HCT116 (cell line): ENCODE measurements around the gene GLIPR2. TPM values are rescaled to one million over a fixed set of nuclear protein-coding genes. Genes with fewer than 3 reads are reported as not detected.

Experiments used
- ATAC-seq: fragments of 200-7000 bp; cut with Tn5 transposase; 2 replicates; pipeline ENCODE4 v1.9.1; 2020; ENCODE audit warnings: mild to moderate bottlenecking, moderate library complexity
- BruUV-seq: library from RNA; stranded (reverse); fragments of 400-500 nt; replicated peaks from 2 replicates; lab custom pipeline; 2021; lab: Mats Ljungman, UMichigan
- CTCF ChIA-PET: fragments of 300-600 bp; sonication (Branson Sonifier 250); formaldehyde crosslinking; loops from one replicate; lab custom pipeline; 2021; ENCODE audit warnings: antibody characterized with exemption; lab: Charles Lee
- POLR2A ChIA-PET: fragments of 300-600, 350-600 bp; sonication (Branson Sonifier 250); formaldehyde crosslinking; loops from one replicate; lab custom pipeline; 2021; ENCODE audit warnings: antibody characterized with exemption; lab: Charles Lee
- RAD21 ChIA-PET, 2 experiments: fragments of 300-600 bp; sonication (Branson Sonifier 250); formaldehyde crosslinking; loops; one replicate each; lab custom pipeline; 2023; ENCODE audit warnings: low total read pairs in 2 of 2; ENCODE audit not compliant: uncharacterized antibody in 2 of 2, unreplicated experiment in 2 of 2, low non-redundant PET in 1 of 2; lab: Charles Lee
- DNase-seq: peaks from one replicate; pipeline ENCODE4 v3.0.0-alpha.2; 2010; ENCODE audit warnings: low read depth, low spot score
- H2AFZ ChIP-seq: fragments of 200-600 bp; shearing (Covaris generic), sonication (generic); 2 replicates; pipeline ENCODE4 v1.6.1; 2017; ENCODE audit warnings: low read depth, mixed run types, mixed read lengths, antibody characterized with exemption, low read length; ENCODE audit not compliant: poor library complexity, severe bottlenecking
- H3K27ac ChIP-seq: 2 replicates; pipeline ENCODE4 v1.5.1; 2012; ENCODE audit warnings: low read depth, low read length
- H3K27me3 ChIP-seq: fragments of 200-600 bp; sonication (generic); 2 replicates; pipeline ENCODE4 v1.6.1; 2016; ENCODE audit warnings: mixed run types, low read length, mixed read lengths; ENCODE audit not compliant: insufficient read depth
- H3K36me3 ChIP-seq, 2 experiments: fragments of 200-500 bp in 1 of 2; fragments of 200-600 bp in 1 of 2; sonication (Bioruptor generic) in 1 of 2; sonication (generic) in 1 of 2; 2 replicates each; pipeline versions ENCODE4 v1.5.1 to v1.6.1; 2014 to 2016; ENCODE audit warnings: low read length in 2 of 2, inconsistent platforms in 1 of 2, mixed read lengths in 1 of 2, mixed run types in 1 of 2; ENCODE audit not compliant: insufficient read depth in 2 of 2, control insufficient read depth in 1 of 2
- H3K4me1 ChIP-seq, 2 experiments: fragments of 200-600 bp in 1 of 2; sonication (generic) in 1 of 2; 2 replicates each; pipeline versions ENCODE4 v1.5.1 to v1.6.1; 2012 to 2017; ENCODE audit warnings: low read length in 2 of 2, inconsistent platforms in 1 of 2, mild to moderate bottlenecking in 1 of 2, mixed read lengths in 1 of 2, mixed run types in 1 of 2, moderate library complexity in 1 of 2; ENCODE audit not compliant: insufficient read depth in 2 of 2, control insufficient read depth in 1 of 2
- H3K4me2 ChIP-seq: fragments of 200-600 bp; sonication (generic); 2 replicates; pipeline ENCODE4 v1.6.1; 2017; ENCODE audit warnings: mixed run types, low read length, mixed read lengths
- H3K4me3 ChIP-seq, 2 experiments: fragments of 200-600 bp in 1 of 2; sonication (generic) in 1 of 2; replicated peaks in 1 of 2; 2 replicates each; pipeline ENCODE4 v1.5.1; 2011 to 2016; ENCODE audit warnings: low read length in 2 of 2, control low read depth in 1 of 2, low read depth in 1 of 2, mild to moderate bottlenecking in 1 of 2, mixed read lengths in 1 of 2, mixed run types in 1 of 2
- H3K79me2 ChIP-seq: fragments of 200-600 bp; sonication (generic); 2 replicates; pipeline ENCODE4 v1.6.1; 2017; ENCODE audit warnings: mild to moderate bottlenecking, mixed run types, low read length, moderate library complexity, mixed read lengths; ENCODE audit not compliant: insufficient read depth
- H3K9ac ChIP-seq: fragments of 200-600 bp; sonication (generic); 2 replicates; pipeline ENCODE4 v1.6.1; 2016; ENCODE audit warnings: low read length, mixed read lengths
- H3K9me2 ChIP-seq: fragments of 200-600 bp; sonication (generic), shearing (Covaris generic); 2 replicates; pipeline ENCODE4 v1.6.1; 2017; ENCODE audit warnings: mixed run types, mild to moderate bottlenecking, moderate library complexity; ENCODE audit not compliant: insufficient read depth
- H3K9me3 ChIP-seq, 2 experiments: fragments of 200-500 bp in 1 of 2; fragments of 200-600 bp in 1 of 2; sonication (Bioruptor generic) in 1 of 2; sonication (generic) in 1 of 2; 2 replicates each; pipeline ENCODE4 v1.6.1; 2014 to 2017; ENCODE audit warnings: low read length in 2 of 2, mixed read lengths in 2 of 2, inconsistent platforms in 1 of 2, low read depth in 1 of 2, mild to moderate bottlenecking in 1 of 2, mixed run types in 1 of 2, moderate library complexity in 1 of 2; ENCODE audit not compliant: control insufficient read depth in 1 of 2, insufficient read depth in 1 of 2
- H4K20me1 ChIP-seq: fragments of 200-600 bp; sonication (generic), shearing (Covaris generic); 2 replicates; pipeline ENCODE4 v1.6.1; 2017; ENCODE audit warnings: mixed run types, mild to moderate bottlenecking, moderate library complexity; ENCODE audit not compliant: insufficient read depth
- CBX3 ChIP-seq: IDR thresholded peaks from 2 replicates; pipeline ENCODE4 v1.6.1; 2012; ENCODE audit warnings: low read depth
- EGR1 ChIP-seq: IDR thresholded peaks from 2 replicates; pipeline ENCODE4 v1.6.1; 2012; ENCODE audit warnings: low read depth
- ELF1 ChIP-seq: IDR thresholded peaks from 2 replicates; pipeline ENCODE4 v1.6.1; 2012; ENCODE audit warnings: low read depth, borderline replicate concordance
- EZH2 ChIP-seq: fragments of 200-600 bp; sonication (generic); IDR thresholded peaks from 2 replicates; pipeline ENCODE4 v1.6.1; 2017; ENCODE audit warnings: antibody characterized with exemption, mixed run types
- FOSL1 ChIP-seq: IDR thresholded peaks from 2 replicates; pipeline ENCODE4 v1.6.1; 2012; ENCODE audit warnings: low read depth
- POLR2A ChIP-seq: IDR thresholded peaks from 2 replicates; pipeline ENCODE4 v1.7.0; 2011; ENCODE audit warnings: borderline replicate concordance; ENCODE audit not compliant: insufficient read depth, insufficient read length; ENCODE audit errors: extremely low read depth
- POLR2AphosphoS5 ChIP-seq: IDR thresholded peaks from 2 replicates; pipeline ENCODE4 v1.6.1; 2011; ENCODE audit warnings: mild to moderate bottlenecking, low read depth, low read length, moderate library complexity
- RAD21 ChIP-seq: IDR thresholded peaks from 2 replicates; pipeline ENCODE4 v1.6.1; 2012; ENCODE audit warnings: low read depth, mild to moderate bottlenecking
- SP1 ChIP-seq: IDR thresholded peaks from 2 replicates; pipeline ENCODE4 v1.6.1; 2012; ENCODE audit warnings: low read depth
- SRF ChIP-seq: IDR thresholded peaks from 2 replicates; pipeline ENCODE4 v1.6.1; 2012; ENCODE audit warnings: low read depth
- YY1 ChIP-seq: IDR thresholded peaks from 2 replicates; pipeline ENCODE4 v1.6.1; 2011; ENCODE audit warnings: low read length, low read depth, moderate library complexity, mild to moderate bottlenecking; ENCODE audit not compliant: insufficient replicate concordance; ENCODE audit errors: extremely low read depth
- ZNF274 ChIP-seq: fragments of 200-500 bp; sonication (Bioruptor generic); IDR thresholded peaks from 2 replicates; pipeline ENCODE4 v1.6.1; 2014; ENCODE audit warnings: mild to moderate bottlenecking, low read depth, low read length, inconsistent platforms
- intact Hi-C: fragments of 100-400 bp; cut with micrococcal nuclease; formaldehyde crosslinking; loops from 2 replicates; pipeline ENCODE4 v1.10.0; 2022
- total RNA-seq: library from RNA; stranded (reverse); gene quantifications from one replicate; pipeline ENCODE4 v1.2.1, GENCODE V29; 2021; ENCODE audit not compliant: unreplicated experiment
- TF ChIP-seq, protein P1 (sequence below): IDR thresholded peaks from 2 replicates; pipeline ENCODE4 v1.6.1; 2012
- TF ChIP-seq, protein P2 (sequence below): IDR thresholded peaks from 2 replicates; pipeline ENCODE4 v1.6.1; 2011; ENCODE audit warnings: mild to moderate bottlenecking, low read length, moderate library complexity; ENCODE audit not compliant: insufficient replicate concordance; ENCODE audit errors: extremely low read depth

Gene GLIPR2
- total RNA-seq, 1 experiment from 2014 or later, result 14.5 TPM

- RAD21 ChIA-PET, result no interaction called here
- H3K9ac ChIP-seq, result no peak overlapping the region
Measured at GRCh38 chr9:36138901-36139300, 2.4 kb downstream of the GLIPR2 start.

GRCh38 chr9:36140086-36141084 lies 3.9 kb downstream of the GLIPR2 start:
- Histone ChIP-seq H2AFZ (no peak overlapping the region), H3K79me2 (no peaks in the 10 kb centered on the region), H3K9me2 (no peaks in the 10 kb centered on the region), H3K9me3 (no peaks in the 10 kb centered on the region), H3K9ac (no peak overlapping the region), H3K4me3 (no peak overlapping the region), H3K4me1 (peaks cover 0 to 20% of the 10 kb centered on the region in 2 experiments; a peak in 1 of 4 replicates), H3K27ac (no peak overlapping the region), H3K36me3 (no peaks in the 10 kb centered on the region), H3K4me2 (no peak overlapping the region), H4K20me1 (no peaks in the 10 kb centered on the region), H3K27me3 (no peaks in the 10 kb centered on the region)
- no peak for ATAC-seq
- no peak for DNase-seq
- CTCF ChIA-PET, result interaction anchor here (1.3 to 1.4 kb wide), 2 partner anchors 26 to 234 kb away, joined by 3 to 4 read pairs; partner anchors contain the start of gene HRCT1
- BruUV-seq, result no TSS peak
- POLR2A ChIA-PET, result no interaction called here
- intact Hi-C loops, result no loop called here
- RAD21 ChIA-PET, result no interaction called here
- TF ChIP-seq ELF1 (no peak), POLR2AphosphoS5 (no peak), EGR1 (no peak), CBX3 (no peak), POLR2A (no peak), FOSL1 (no peak), YY1 (no peak), SRF (no peak), RAD21 (no peak), ZNF274 (no peak), EZH2 (no peak)
- TF ChIP-seq, protein P1, sequence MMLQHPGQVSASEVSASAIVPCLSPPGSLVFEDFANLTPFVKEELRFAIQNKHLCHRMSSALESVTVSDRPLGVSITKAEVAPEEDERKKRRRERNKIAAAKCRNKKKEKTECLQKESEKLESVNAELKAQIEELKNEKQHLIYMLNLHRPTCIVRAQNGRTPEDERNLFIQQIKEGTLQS, result no peak

More at GRCh38 chr9:36138901-36139300, 2.4 kb downstream of the GLIPR2 start:
- Histone ChIP-seq H3K27ac (no peak overlapping the region), H3K9me2 (no peaks in the 10 kb centered on the region), H3K27me3 (no peaks in the 10 kb centered on the region), H3K36me3 (no peaks in the 10 kb centered on the region), H3K79me2 (no peaks in the 10 kb centered on the region), H3K4me2 (no peak overlapping the region), H2AFZ (no peak overlapping the region), H3K9me3 (no peaks in the 10 kb centered on the region), H3K4me3 (no peak overlapping the region), H4K20me1 (no peaks in the 10 kb centered on the region), H3K4me1 (peaks cover 0 to 20% of the 10 kb centered on the region in 2 experiments; a peak in 1 of 4 replicates)
- TF ChIP-seq, protein P2, sequence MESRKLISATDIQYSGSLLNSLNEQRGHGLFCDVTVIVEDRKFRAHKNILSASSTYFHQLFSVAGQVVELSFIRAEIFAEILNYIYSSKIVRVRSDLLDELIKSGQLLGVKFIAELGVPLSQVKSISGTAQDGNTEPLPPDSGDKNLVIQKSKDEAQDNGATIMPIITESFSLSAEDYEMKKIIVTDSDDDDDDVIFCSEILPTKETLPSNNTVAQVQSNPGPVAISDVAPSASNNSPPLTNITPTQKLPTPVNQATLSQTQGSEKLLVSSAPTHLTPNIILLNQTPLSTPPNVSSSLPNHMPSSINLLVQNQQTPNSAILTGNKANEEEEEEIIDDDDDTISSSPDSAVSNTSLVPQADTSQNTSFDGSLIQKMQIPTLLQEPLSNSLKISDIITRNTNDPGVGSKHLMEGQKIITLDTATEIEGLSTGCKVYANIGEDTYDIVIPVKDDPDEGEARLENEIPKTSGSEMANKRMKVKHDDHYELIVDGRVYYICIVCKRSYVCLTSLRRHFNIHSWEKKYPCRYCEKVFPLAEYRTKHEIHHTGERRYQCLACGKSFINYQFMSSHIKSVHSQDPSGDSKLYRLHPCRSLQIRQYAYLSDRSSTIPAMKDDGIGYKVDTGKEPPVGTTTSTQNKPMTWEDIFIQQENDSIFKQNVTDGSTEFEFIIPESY, result no peak
- TF ChIP-seq SP1, result no peak
- no peak for TF ChIP-seq EGR1
- no peak for TF ChIP-seq EZH2
- POLR2A ChIA-PET, result no interaction called here
- BruUV-seq, result no TSS peak
- no peak for ATAC-seq
- CTCF ChIA-PET, result no interaction called here
- DNase-seq, result no peak
- intact Hi-C loops, result no loop called here
